ENCODE data around the gene YBEY.

YBEY gene

GRCh38 chr21:46297338-46298271 lies 11.5 kb downstream of the YBEY start:
- peak; percentile 92 for TF ChIP-seq ZNF140 (tag by site-specific recombination; IDR thresholded peaks at IDR 0.05)
- TF ChIP-seq, protein P1, sequence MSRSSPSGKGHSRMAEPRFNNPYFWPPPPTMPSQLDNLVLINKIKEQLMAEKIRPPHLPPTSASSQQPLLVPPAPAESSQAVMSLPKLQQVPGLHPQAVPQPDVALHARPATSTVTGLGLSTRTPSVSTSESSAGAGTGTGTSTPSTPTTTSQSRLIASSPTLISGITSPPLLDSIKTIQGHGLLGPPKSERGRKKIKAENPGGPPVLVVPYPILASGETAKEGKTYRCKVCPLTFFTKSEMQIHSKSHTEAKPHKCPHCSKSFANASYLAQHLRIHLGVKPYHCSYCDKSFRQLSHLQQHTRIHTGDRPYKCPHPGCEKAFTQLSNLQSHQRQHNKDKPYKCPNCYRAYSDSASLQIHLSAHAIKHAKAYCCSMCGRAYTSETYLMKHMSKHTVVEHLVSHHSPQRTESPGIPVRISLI (tag by site-specific recombination; IDR thresholded peaks at IDR 0.05), result no peak
- TF ChIP-seq ZNF792 (tag by site-specific recombination; IDR thresholded peaks at IDR 0.05), result no peak
- no peak for TF ChIP-seq ZNF843 (tag by site-specific recombination; IDR thresholded peaks at IDR 0.05)
- no peak for TF ChIP-seq ZNF549 (tag by site-specific recombination; IDR thresholded peaks at IDR 0.05)
- TF ChIP-seq ZSCAN16 (tag by site-specific recombination; IDR thresholded peaks at IDR 0.05), result no peak
- peak; percentile 50; the same call in 1 of the 2 replicates for TF ChIP-seq ZBTB6 (tag by site-specific recombination; IDR thresholded peaks at IDR 0.05)
- H3K4me1 ChIP-seq (ENCODE audit: control insufficient read depth, insufficient read depth, low read length), result no peaks in the 10 kb centered on the region; the same call in 1 of the 2 replicates
- peaks cover 27 to 33% of the 10 kb centered on the region in 2 experiments for H3K36me3 ChIP-seq (ENCODE audit: control insufficient read depth in 2 of 2, insufficient read depth in 1 of 2, low read length in 2 of 2)
- POLR2A ChIA-PET, result interaction anchor here (1.0 kb wide), 1 partner anchor 12 kb away, joined by 8 read pairs; the partner anchor contains the start of genes MCM3AP and YBEY
- H3K27ac ChIP-seq (ENCODE audit: extremely low read depth, low read depth, low read length), result no peak overlapping the region
- H3K4me3 ChIP-seq (ENCODE audit: low read depth, low read length), result no peak overlapping the region
- CTCF ChIA-PET, result no interaction called here
- H3K9me3 ChIP-seq (ENCODE audit: control insufficient read depth, insufficient read depth, low read depth, low read length), result no peaks in the 10 kb centered on the region

- no peaks in the 10 kb centered on the region; the same call in 1 of the 2 replicates for H3K4me1 ChIP-seq (ENCODE audit: control insufficient read depth, insufficient read depth, low read length)
- H3K36me3 ChIP-seq (ENCODE audit: control insufficient read depth in 2 of 2, insufficient read depth in 1 of 2, low read length in 2 of 2), result peaks cover 34 to 37% of the 10 kb centered on the region in 2 experiments
- no peak overlapping the region for H3K4me3 ChIP-seq (ENCODE audit: low read depth, low read length)
- ChIA-PET POLR2A (no interaction called here), CTCF (no interaction called here)
- no peaks in the 10 kb centered on the region for H3K9me3 ChIP-seq (ENCODE audit: control insufficient read depth, insufficient read depth, low read depth, low read length)
- no peak overlapping the region for H3K27ac ChIP-seq (ENCODE audit: extremely low read depth, low read depth, low read length)
- TF ChIP-seq SCRT2 (tag by site-specific recombination; IDR thresholded peaks at IDR 0.05), result peak; percentile 89
- no peak for TF ChIP-seq ZNF37A (tag by site-specific recombination; IDR thresholded peaks at IDR 0.05)
- TF ChIP-seq SP7 (tag by site-specific recombination; IDR thresholded peaks at IDR 0.05), result no peak
- peak; percentile 74; the same call in 1 of the 2 replicates for TF ChIP-seq SCRT1 (tag by site-specific recombination; IDR thresholded peaks at IDR 0.05; ENCODE audit: borderline replicate concordance)
- TF ChIP-seq, protein P2, sequence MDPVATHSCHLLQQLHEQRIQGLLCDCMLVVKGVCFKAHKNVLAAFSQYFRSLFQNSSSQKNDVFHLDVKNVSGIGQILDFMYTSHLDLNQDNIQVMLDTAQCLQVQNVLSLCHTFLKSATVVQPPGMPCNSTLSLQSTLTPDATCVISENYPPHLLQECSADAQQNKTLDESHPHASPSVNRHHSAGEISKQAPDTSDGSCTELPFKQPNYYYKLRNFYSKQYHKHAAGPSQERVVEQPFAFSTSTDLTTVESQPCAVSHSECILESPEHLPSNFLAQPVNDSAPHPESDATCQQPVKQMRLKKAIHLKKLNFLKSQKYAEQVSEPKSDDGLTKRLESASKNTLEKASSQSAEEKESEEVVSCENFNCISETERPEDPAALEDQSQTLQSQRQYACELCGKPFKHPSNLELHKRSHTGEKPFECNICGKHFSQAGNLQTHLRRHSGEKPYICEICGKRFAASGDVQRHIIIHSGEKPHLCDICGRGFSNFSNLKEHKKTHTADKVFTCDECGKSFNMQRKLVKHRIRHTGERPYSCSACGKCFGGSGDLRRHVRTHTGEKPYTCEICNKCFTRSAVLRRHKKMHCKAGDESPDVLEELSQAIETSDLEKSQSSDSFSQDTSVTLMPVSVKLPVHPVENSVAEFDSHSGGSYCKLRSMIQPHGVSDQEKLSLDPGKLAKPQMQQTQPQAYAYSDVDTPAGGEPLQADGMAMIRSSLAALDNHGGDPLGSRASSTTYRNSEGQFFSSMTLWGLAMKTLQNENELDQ (tag by site-specific recombination; IDR thresholded peaks at IDR 0.05; ENCODE audit: low read depth), result no peak
- peak; percentile 12; the same call in 1 of the 2 replicates for TF ChIP-seq ZNF600 (tag by site-specific recombination; IDR thresholded peaks at IDR 0.05)
- TF ChIP-seq HOXA7 (CRISPR knock-in tag; IDR thresholded peaks at IDR 0.05; ENCODE audit: borderline replicate concordance), result no peak
- TF ChIP-seq, protein P1 (tag by site-specific recombination; IDR thresholded peaks at IDR 0.05), result no peak
- TF ChIP-seq EGR2 (tag by site-specific recombination; IDR thresholded peaks at IDR 0.05; ENCODE audit: low read depth), result no peak
- TF ChIP-seq ZNF214 (tag by site-specific recombination; IDR thresholded peaks at IDR 0.05; ENCODE audit: borderline replicate concordance), result no peak
- TF ChIP-seq, protein P3, sequence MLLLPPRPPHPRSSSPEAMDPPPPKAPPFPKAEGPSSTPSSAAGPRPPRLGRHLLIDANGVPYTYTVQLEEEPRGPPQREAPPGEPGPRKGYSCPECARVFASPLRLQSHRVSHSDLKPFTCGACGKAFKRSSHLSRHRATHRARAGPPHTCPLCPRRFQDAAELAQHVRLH (tag by site-specific recombination; IDR thresholded peaks at IDR 0.05), result no peak
- no peak for TF ChIP-seq ZFP3 (tag by site-specific recombination; IDR thresholded peaks at IDR 0.05; ENCODE audit: low read depth)
Measured at GRCh38 chr21:46299167-46299566, 13.0 kb downstream of the YBEY start.
